NCI-H2107 (cell line): ENCODE data around the gene CACFD1.

Experiments used
- DNase-seq: peaks from one replicate; lab custom pipeline; 2025; lab: John Stamatoyannopoulos, UW

Gene CACFD1

GRCh38 chr9:133518200-133518599 lies 58.4 kb downstream of the CACFD1 start:
- DNase-seq = no peak

- DNase-seq = no peak
Measured at GRCh38 chr9:133518706-133519449, 59.1 kb downstream of the CACFD1 start.

GRCh38 chr9:133519693-133520092 lies 59.9 kb downstream of the CACFD1 start:
- DNase-seq = no peak

- no peak for DNase-seq
Measured at GRCh38 chr9:133520121-133520835, 60.5 kb downstream of the CACFD1 start.
